Panc1 (cell line): ENCODE results near the gene MTHFR. TPM values are rescaled to one million over a fixed set of nuclear protein-coding genes. Genes with fewer than 3 reads are reported as not detected.

Experiments
- ATAC-seq: fragments of 200-7000 bp; cut with Tn5 transposase; 2 replicates; pipeline ENCODE4 v1.9.1; 2020; ENCODE audit warnings: mild to moderate bottlenecking, moderate library complexity
- BruUV-seq: library from RNA; stranded (reverse); fragments of 400-500 nt; replicated peaks from 2 replicates; lab custom pipeline; 2021; lab: Mats Ljungman, UMichigan
- CTCF ChIA-PET: fragments of 300-600 bp; sonication (Branson Sonifier 250); formaldehyde crosslinking; loops from one replicate; lab custom pipeline; 2022; ENCODE audit warnings: antibody characterized with exemption; lab: Charles Lee
- POLR2A ChIA-PET: fragments of 300-600 bp; sonication (Branson Sonifier 250); formaldehyde crosslinking; loops from one replicate; lab custom pipeline; 2022; ENCODE audit warnings: antibody characterized with exemption; lab: Charles Lee
- DNase-seq: peaks from one replicate; pipeline ENCODE4 v3.0.0-alpha.2; 2010; ENCODE audit warnings: low read depth, low spot score
- H3K27ac ChIP-seq: 2 replicates; pipeline ENCODE4 v1.5.1; 2011; ENCODE audit warnings: mild to moderate bottlenecking, low read length, inconsistent platforms
- H3K27me3 ChIP-seq: fragments of 200-500 bp; sonication (Bioruptor generic); 2 replicates; pipeline ENCODE4 v1.6.0; 2014; ENCODE audit warnings: low read length, inconsistent platforms; ENCODE audit not compliant: control insufficient read depth, insufficient read depth
- H3K36me3 ChIP-seq: fragments of 200-500 bp; sonication (Bioruptor generic); 2 replicates; pipeline ENCODE4 v1.5.1; 2014; ENCODE audit warnings: inconsistent platforms, mild to moderate bottlenecking, low read length, moderate library complexity; ENCODE audit not compliant: control insufficient read depth, insufficient read depth
- H3K4me1 ChIP-seq: 2 replicates; pipeline ENCODE4 v1.5.1; 2011; ENCODE audit warnings: inconsistent platforms, mild to moderate bottlenecking, low read length, moderate library complexity; ENCODE audit not compliant: control insufficient read depth, insufficient read depth
- H3K4me3 ChIP-seq, 2 experiments: 2 replicates each; pipeline ENCODE4 v1.5.1; 2011 to 2012; ENCODE audit warnings: low read depth in 2 of 2, low read length in 2 of 2, mild to moderate bottlenecking in 2 of 2, inconsistent platforms in 1 of 2, moderate library complexity in 1 of 2
- H3K9me3 ChIP-seq: fragments of 200-500 bp; sonication (Bioruptor generic); 2 replicates; pipeline ENCODE4 v1.5.1; 2014; ENCODE audit warnings: low read depth, mild to moderate bottlenecking, inconsistent platforms, low read length, moderate library complexity; ENCODE audit not compliant: control insufficient read depth, insufficient read depth
- POLR2AphosphoS5 ChIP-seq: IDR thresholded peaks from 2 replicates; pipeline ENCODE4 v1.6.1; 2012; ENCODE audit warnings: mild to moderate bottlenecking, low read depth, low read length, moderate library complexity
- SIN3A ChIP-seq: IDR thresholded peaks from 2 replicates; pipeline ENCODE4 v1.6.1; 2012; ENCODE audit warnings: low read depth, mild to moderate bottlenecking, low read length, moderate library complexity, borderline replicate concordance; ENCODE audit not compliant: insufficient read depth
- TCF7L2 ChIP-seq: IDR thresholded peaks from 2 replicates; pipeline ENCODE4 v1.6.1; 2011; ENCODE audit warnings: mild to moderate bottlenecking, low read depth, low read length, inconsistent platforms
- in situ Hi-C: cut with HindIII; loops from 2 replicates; pipeline ENCODE4 v1.10.0; 2016; ENCODE audit warnings: low sequenced_read_pairs, low pct_unique_long_range_greater_than_20kb
- intact Hi-C: fragments of 100-400 bp; cut with micrococcal nuclease; formaldehyde crosslinking; loops from one replicate; pipeline ENCODE4 v1.10.0; 2022; ENCODE audit not compliant: unreplicated experiment
- total RNA-seq: library from RNA; stranded (reverse); gene quantifications from one replicate; pipeline ENCODE4 v1.2.1, GENCODE V29; 2021; ENCODE audit not compliant: unreplicated experiment
- TF ChIP-seq, protein P1 (sequence below): fragments of 450-650 bp; IDR thresholded peaks from 2 replicates; pipeline ENCODE4 v1.5.1; 2017; ENCODE audit warnings: mild to moderate bottlenecking
- TF ChIP-seq, protein P2 (sequence below), 2 experiments: IDR thresholded peaks; 2 replicates each; pipeline ENCODE4 v1.6.1; 2011 to 2012; ENCODE audit warnings: low read depth in 2 of 2, control low read depth in 1 of 2, low read length in 1 of 2, mild to moderate bottlenecking in 1 of 2, moderate library complexity in 1 of 2; ENCODE audit not compliant: insufficient read depth in 1 of 2

MTHFR gene
- total RNA-seq, 1 experiment from 2014 or later: 37.4 TPM

DNA sequence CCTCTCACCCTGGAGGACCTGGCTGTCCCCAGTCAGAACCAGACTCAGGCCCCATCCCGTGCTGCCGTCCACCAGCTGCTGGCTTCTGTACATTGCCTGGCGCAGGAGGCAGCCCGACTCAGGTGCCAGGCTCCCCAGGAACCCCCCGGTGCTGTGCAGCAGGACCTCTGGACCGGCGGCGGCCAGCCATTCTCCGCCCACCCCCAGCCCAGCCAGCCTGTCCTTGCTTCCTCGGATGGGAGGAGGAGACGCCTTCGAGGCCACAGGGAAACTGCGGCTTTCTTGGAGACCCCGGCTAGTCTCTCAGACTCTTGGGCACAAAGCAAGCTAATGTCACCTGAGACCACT, 39.4 kb downstream of the MTHFR start:
- in situ Hi-C loops: no loop called here
- CTCF ChIA-PET: no interaction called here

DNA sequence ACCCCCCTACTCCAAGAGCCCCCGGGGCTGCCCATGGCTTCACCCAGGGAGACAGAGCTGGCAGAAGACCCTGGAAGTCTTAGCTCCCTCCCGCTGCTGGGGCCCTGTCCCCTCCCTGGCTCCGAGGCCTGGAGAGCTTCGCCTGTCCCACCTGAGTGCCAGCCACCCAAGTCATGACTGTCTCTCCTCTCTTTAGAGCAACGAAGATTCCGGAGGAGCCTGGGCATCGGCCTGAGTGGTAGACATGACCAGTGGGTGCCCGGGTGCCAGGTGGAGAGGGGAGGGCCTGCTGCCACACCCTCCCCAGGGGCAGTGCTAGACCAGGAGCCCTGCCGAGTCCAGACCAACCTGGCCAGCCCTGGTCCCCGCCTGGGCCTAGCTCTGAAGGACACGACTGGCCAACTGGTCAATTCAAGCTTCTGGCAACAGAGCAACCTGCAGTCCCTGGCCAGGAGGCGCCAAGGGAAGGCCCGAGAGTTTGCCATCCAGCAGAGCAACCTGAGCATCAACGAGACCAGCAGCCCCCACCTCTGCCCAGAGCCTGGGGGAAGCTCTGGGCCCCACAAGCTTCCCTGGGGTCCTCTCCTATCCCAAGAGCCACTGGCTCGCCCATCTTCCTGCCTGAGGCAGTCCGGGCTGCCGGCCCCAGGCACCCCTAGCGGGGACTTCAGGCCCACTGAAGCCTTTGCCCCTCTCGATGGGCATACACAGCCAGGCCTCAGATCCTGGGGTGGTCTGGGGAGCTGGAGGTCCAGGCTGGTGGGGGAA, 39.9 kb downstream of the MTHFR start:
- DNase-seq: no peak
- ChIA-PET POLR2A (interaction anchor here (0.5 kb wide), 1 partner anchor 70 kb away, joined by 4 read pairs; no protein-coding TSS in a partner anchor), CTCF (interaction anchor here (0.6 kb wide), 1 partner anchor 30 kb away, joined by 3 read pairs; the partner anchor contains the start of gene AGTRAP)
- Histone ChIP-seq H3K4me1 (no peaks in the 10 kb centered on the region), H3K4me3 (no peak overlapping the region), H3K27me3 (no peaks in the 10 kb centered on the region), H3K27ac (no peak overlapping the region), H3K36me3 (no peaks in the 10 kb centered on the region), H3K9me3 (no peaks in the 10 kb centered on the region)
- intact Hi-C loops: no loop called here
- no peak for ATAC-seq
- no TSS peak for BruUV-seq
- TF ChIP-seq, protein P1, sequence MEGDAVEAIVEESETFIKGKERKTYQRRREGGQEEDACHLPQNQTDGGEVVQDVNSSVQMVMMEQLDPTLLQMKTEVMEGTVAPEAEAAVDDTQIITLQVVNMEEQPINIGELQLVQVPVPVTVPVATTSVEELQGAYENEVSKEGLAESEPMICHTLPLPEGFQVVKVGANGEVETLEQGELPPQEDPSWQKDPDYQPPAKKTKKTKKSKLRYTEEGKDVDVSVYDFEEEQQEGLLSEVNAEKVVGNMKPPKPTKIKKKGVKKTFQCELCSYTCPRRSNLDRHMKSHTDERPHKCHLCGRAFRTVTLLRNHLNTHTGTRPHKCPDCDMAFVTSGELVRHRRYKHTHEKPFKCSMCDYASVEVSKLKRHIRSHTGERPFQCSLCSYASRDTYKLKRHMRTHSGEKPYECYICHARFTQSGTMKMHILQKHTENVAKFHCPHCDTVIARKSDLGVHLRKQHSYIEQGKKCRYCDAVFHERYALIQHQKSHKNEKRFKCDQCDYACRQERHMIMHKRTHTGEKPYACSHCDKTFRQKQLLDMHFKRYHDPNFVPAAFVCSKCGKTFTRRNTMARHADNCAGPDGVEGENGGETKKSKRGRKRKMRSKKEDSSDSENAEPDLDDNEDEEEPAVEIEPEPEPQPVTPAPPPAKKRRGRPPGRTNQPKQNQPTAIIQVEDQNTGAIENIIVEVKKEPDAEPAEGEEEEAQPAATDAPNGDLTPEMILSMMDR: no peak
- TF ChIP-seq SIN3A: no peak
- in situ Hi-C loops: no loop called here

More for the DNA sequence above, 39.4 kb downstream of the MTHFR start:
- no peak overlapping the region for H3K27ac ChIP-seq
- no peaks in the 10 kb centered on the region for H3K4me1 ChIP-seq
- DNase-seq: no peak
- POLR2A ChIA-PET: interaction anchor here (0.5 kb wide), 1 partner anchor 70 kb away, joined by 4 read pairs; no protein-coding TSS in a partner anchor
- 0 out of 2 replicates have a peak, but pooled peaks have one; percentile 3 for ATAC-seq
- H3K4me3 ChIP-seq: no peak overlapping the region
- no peaks in the 10 kb centered on the region for H3K27me3 ChIP-seq
- no TSS peak for BruUV-seq
- TF ChIP-seq, protein P1: no peak
- TF ChIP-seq SIN3A: no peak
- TF ChIP-seq TCF7L2: no peak
- TF ChIP-seq, protein P2, sequence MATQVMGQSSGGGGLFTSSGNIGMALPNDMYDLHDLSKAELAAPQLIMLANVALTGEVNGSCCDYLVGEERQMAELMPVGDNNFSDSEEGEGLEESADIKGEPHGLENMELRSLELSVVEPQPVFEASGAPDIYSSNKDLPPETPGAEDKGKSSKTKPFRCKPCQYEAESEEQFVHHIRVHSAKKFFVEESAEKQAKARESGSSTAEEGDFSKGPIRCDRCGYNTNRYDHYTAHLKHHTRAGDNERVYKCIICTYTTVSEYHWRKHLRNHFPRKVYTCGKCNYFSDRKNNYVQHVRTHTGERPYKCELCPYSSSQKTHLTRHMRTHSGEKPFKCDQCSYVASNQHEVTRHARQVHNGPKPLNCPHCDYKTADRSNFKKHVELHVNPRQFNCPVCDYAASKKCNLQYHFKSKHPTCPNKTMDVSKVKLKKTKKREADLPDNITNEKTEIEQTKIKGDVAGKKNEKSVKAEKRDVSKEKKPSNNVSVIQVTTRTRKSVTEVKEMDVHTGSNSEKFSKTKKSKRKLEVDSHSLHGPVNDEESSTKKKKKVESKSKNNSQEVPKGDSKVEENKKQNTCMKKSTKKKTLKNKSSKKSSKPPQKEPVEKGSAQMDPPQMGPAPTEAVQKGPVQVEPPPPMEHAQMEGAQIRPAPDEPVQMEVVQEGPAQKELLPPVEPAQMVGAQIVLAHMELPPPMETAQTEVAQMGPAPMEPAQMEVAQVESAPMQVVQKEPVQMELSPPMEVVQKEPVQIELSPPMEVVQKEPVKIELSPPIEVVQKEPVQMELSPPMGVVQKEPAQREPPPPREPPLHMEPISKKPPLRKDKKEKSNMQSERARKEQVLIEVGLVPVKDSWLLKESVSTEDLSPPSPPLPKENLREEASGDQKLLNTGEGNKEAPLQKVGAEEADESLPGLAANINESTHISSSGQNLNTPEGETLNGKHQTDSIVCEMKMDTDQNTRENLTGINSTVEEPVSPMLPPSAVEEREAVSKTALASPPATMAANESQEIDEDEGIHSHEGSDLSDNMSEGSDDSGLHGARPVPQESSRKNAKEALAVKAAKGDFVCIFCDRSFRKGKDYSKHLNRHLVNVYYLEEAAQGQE (IDR thresholded peaks at IDR 0.05; ENCODE audit: insufficient read depth in 1 of 2, low read depth in 2 of 2, low read length in 1 of 2): no peak
- no peak for TF ChIP-seq POLR2AphosphoS5
- intact Hi-C loops: no loop called here
- no peaks in the 10 kb centered on the region for H3K36me3 ChIP-seq
- no peaks in the 10 kb centered on the region for H3K9me3 ChIP-seq
